Spleen (tissue), 11 donors: Measurements from ENCODE around the gene PTGES2. TPM values are rescaled to one million over a fixed set of nuclear protein-coding genes. Genes with fewer than 3 reads are reported as not detected.
"Not testable (repeated sequence)": the region's sequence is repeated elsewhere in the genome, so short reads cannot be mapped to it uniquely, and the experiment has no call there.

ENCODE experiments used
- DNase-seq: peaks from one replicate; pipeline ENCODE4 v3.0.0-alpha.2; 2020
- H3K27ac ChIP-seq, 8 donors: fragments of 200-600 bp; sonication (generic) in 7 of 8; 1 replicate in 4 of 8; 2 replicates in 4 of 8; pipeline versions ENCODE4 v1.5.0 to v1.8.0; 2016 to 2021; ENCODE audit warnings: inconsistent platforms in 4 of 8, mild to moderate bottlenecking in 4 of 8, moderate library complexity in 1 of 8
- H3K27me3 ChIP-seq, 7 donors: fragments of 200-600 bp; sonication (generic) in 6 of 7; replicated peaks in 1 of 7; 1 replicate in 4 of 7; 2 replicates in 3 of 7; pipeline versions ENCODE4 v1.5.0 to v1.8.0; 2016 to 2021; ENCODE audit warnings: inconsistent platforms in 3 of 7, mild to moderate bottlenecking in 1 of 7
- H3K36me3 ChIP-seq, 6 donors: fragments of 200-600 bp; sonication (generic) in 5 of 6; 1 replicate in 4 of 6; 2 replicates in 2 of 6; pipeline versions ENCODE4 v1.5.0 to v1.8.0; 2016 to 2021; ENCODE audit warnings: inconsistent platforms in 2 of 6
- H3K4me1 ChIP-seq, 6 donors: fragments of 200-600 bp; sonication (generic) in 5 of 6; 1 replicate in 3 of 6; 2 replicates in 3 of 6; pipeline versions ENCODE4 v1.5.0 to v1.8.0; 2016 to 2021; ENCODE audit warnings: inconsistent platforms in 3 of 6
- H3K4me3 ChIP-seq, 8 donors: fragments of 200-600 bp; sonication (generic) in 7 of 8; 1 replicate in 4 of 8; 2 replicates in 4 of 8; pipeline versions ENCODE4 v1.5.0 to v1.8.0; 2016 to 2021; ENCODE audit warnings: inconsistent platforms in 4 of 8, mild to moderate bottlenecking in 4 of 8, moderate library complexity in 2 of 8
- H3K9me3 ChIP-seq, 8 donors: fragments of 200-600 bp; sonication (generic) in 7 of 8; 1 replicate in 4 of 8; 2 replicates in 4 of 8; pipeline versions ENCODE4 v1.5.0 to v1.8.0; 2016 to 2021; ENCODE audit warnings: inconsistent platforms in 4 of 8
- POLR2A ChIP-seq, 3 donors: fragments of 450-650 bp; IDR thresholded peaks; one replicate each; pipeline ENCODE4 v1.5.1; 2017; ENCODE audit warnings: antibody characterized with exemption in 3 of 3, mild to moderate bottlenecking in 1 of 3
- POLR2AphosphoS5 ChIP-seq, 3 donors: sonication (generic); formaldehyde crosslinking; IDR thresholded peaks; one replicate each; pipeline ENCODE4 v1.5.1; 2017; ENCODE audit warnings: antibody characterized with exemption in 3 of 3
- WGBS, 5 donors: extraction: QIAGEN DNeasy Blood & Tissue Kit in 3 of 5; methylation state at CpG; one replicate each; pipeline versions ENCODE4 v1.1.5 to v1.1.7; 2013 to 2018; 5-methylcytosine and 5-hydroxymethylcytosine counted together
- intact Hi-C: fragments of 100-400 bp; cut with DNase I; formaldehyde crosslinking; loops from one replicate; pipeline ENCODE4 v1.15.0; 2023; ENCODE audit warnings: low total_unique reads
- polyA plus RNA-seq, 3 donors: library from polyadenylated mRNA; stranded (reverse); fragments of 200-250 nt; gene quantifications; one replicate each; pipeline ENCODE4 v1.2.1, GENCODE V29; 2013
- total RNA-seq, 7 donors: library from RNA; depleted of rRNA in 3 of 7; stranded (reverse); fragments of >200 nt in 3 of 7; fragmentation: NEBNext Ultra II Directional in 4 of 7; extraction: Animal tissue kit (Norgen Biotek cat#: 25700) in 4 of 7; gene quantifications; one replicate each; pipeline versions ENCODE4 v1.1.0 to v1.2.1, GENCODE V29; 2016 to 2021
- TF ChIP-seq, protein P1 (sequence below), 11 experiments: fragments of 200-600 bp in 7 of 11; fragments of 450-650 bp in 4 of 11; sonication (generic) in 4 of 11; IDR thresholded peaks in 8 of 11; conservative IDR thresholded peaks in 3 of 11; 1 replicate in 7 of 11; 2 replicates in 4 of 11; pipeline versions ENCODE4 v1.4.0 to v1.8.0; 2016 to 2021; ENCODE audit warnings: antibody characterized with exemption in 11 of 11, inconsistent platforms in 4 of 11, mild to moderate bottlenecking in 1 of 11
- donor health status: healthy with polysubstance abuse.
- donor health status: DM: no; HTN: no; CAD: no; lungs with moderate emphysema.
- donor health status: DM: no; HTN: no; CAD: no.
- donor health status: Bipolar disorder and iron deficiency.
- donor health status: healthy.
- donor health status: DM: no; HTN: no; CAD: no.
- donor health status: DM: yes; HTN: yes; CAD: no.

Gene PTGES2
- total and polyA plus RNA-seq, 10 donors, result 45.2 to 71.2 (median 56.5) TPM

DNA sequence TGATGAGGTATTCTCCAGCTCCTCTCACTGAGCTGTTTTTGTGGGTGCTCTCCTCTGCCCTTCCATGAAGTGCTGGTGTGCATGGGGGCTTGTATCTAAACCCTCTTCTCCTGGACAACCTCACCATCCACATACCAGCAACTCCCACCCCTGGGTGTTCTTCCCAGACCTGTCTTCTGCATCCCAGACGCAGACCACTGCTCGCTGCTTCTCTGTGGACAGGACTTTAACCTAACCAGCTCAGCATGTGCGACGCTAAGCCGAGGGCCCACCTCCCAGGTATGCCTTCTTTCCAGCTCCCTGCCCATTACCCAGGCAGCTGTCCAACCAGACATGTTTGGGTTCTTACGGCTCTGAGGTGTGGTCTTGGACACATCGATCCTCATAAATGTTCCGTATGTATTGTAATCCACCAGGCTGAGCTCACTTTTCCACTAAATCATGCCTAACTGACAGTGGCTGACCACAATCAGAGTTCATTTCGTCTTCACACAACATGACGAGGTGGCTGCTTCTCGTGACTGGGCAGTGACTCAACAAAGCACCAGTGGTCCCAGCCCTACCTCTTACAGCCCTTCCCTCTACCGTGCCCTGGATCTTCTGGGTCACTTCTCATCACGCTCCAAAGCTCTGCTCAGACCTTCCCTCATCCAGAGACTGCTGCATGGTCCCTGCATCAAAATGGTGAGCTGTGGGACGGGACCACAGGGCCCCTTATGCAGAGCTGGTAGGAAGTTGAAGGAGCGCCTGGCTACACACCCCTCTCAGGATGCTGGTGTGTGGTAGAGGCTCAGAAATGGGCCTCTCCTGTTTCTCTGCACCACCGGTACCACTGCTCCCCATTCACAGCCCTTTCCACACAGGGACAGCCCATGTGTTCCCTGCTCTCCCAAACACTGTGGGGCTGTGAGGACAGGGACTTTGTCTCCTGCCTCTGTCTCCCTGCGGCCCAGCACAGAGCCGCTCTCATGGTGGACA, 9.6 kb upstream of the PTGES2 start:
- DNase-seq, result peak; percentile 54
- Histone ChIP-seq H3K4me3 (no peak overlapping the region), H3K27ac (no peak overlapping the region), H3K4me1 (peaks cover 0 to 4% (median 2%) of the 10 kb centered on the region in 6 donors), H3K36me3 (no peaks in the 10 kb centered on the region), H3K27me3 (peaks cover 0 to 1% (median 0%) of the 10 kb centered on the region in 7 donors), H3K9me3 (no peaks in the 10 kb centered on the region)
- 83 to 93% (median 86%) methylated on average over 16 to 18 of the region's 18 CpGs for WGBS, 5 donors
- intact Hi-C loops, result no loop called here
- TF ChIP-seq POLR2A (IDR thresholded peaks at IDR 0.05), result no peak
- no peak for TF ChIP-seq POLR2AphosphoS5 (IDR thresholded peaks at IDR 0.05)
- TF ChIP-seq, protein P1, sequence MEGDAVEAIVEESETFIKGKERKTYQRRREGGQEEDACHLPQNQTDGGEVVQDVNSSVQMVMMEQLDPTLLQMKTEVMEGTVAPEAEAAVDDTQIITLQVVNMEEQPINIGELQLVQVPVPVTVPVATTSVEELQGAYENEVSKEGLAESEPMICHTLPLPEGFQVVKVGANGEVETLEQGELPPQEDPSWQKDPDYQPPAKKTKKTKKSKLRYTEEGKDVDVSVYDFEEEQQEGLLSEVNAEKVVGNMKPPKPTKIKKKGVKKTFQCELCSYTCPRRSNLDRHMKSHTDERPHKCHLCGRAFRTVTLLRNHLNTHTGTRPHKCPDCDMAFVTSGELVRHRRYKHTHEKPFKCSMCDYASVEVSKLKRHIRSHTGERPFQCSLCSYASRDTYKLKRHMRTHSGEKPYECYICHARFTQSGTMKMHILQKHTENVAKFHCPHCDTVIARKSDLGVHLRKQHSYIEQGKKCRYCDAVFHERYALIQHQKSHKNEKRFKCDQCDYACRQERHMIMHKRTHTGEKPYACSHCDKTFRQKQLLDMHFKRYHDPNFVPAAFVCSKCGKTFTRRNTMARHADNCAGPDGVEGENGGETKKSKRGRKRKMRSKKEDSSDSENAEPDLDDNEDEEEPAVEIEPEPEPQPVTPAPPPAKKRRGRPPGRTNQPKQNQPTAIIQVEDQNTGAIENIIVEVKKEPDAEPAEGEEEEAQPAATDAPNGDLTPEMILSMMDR (IDR thresholded peaks at IDR 0.05 in 8 of 11, conservative IDR thresholded peaks at IDR 0.05 in 3 of 11), result no peak

DNA sequence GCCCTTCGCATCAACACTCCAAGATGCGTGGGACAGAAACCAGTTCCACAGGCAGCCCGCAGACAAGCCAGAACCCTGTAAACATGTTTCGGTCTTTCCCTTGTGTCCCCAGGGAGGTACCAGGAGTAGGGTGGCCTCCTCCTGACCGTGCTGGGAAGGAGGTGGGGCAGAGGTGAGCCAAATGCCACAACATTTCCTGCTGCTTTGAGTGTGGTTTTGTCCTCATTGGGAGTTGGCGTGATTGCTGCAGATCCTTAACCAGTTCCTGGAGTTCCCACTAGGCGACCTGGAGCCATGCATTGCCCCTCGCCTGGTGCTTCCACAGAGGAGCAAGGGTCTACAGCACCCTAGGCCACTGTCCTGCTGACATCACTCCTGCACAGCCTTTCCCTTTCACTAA, 8.0 kb upstream of the PTGES2 start:
- H3K36me3 ChIP-seq, intact Hi-C loops, H3K27ac ChIP-seq, H3K9me3 ChIP-seq, H3K4me1 ChIP-seq, H3K4me3 ChIP-seq: not testable (repeated sequence)
- peak; percentile 63 for DNase-seq
- 62 to 69% (median 67%) methylated on average over 7 to 8 of the region's 8 CpGs for whole genome bisulfite sequencing, 5 donors
- peaks cover 0 to 11% (median 0%) of the 10 kb centered on the region in 7 donors for H3K27me3 ChIP-seq

DNA sequence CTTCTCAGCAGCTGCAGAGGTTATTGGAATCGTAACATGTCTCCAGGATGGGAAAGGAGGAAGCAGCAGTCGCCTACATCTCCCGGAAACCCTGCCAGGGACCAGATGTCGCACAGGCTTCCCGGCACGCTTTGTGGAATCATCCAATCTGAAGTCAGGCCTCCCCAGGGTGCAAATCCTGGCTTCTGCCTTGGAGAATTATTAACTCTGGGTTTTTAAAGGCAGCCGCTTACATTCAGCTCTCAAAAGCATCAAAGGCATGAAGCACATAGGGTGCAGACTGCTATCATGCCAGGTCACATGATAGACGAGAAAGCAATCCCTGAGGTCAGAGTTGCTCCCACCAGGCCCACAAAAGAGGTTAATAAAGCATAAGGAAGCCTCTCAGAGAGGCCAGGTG, 4.6 kb upstream of the PTGES2 start:
- 41 to 69% (median 46%) methylated on average over 8 of the region's 8 CpGs for WGBS, 5 donors
- H3K27ac ChIP-seq, H3K36me3 ChIP-seq, intact Hi-C loops, DNase-seq, H3K4me3 ChIP-seq, H3K9me3 ChIP-seq: not testable (repeated sequence)
- Histone ChIP-seq H3K27me3 (peaks cover 0 to 11% (median 0%) of the 10 kb centered on the region in 7 donors), H3K4me1 (peaks cover 9 to 24% (median 14%) of the 10 kb centered on the region in 6 donors)

DNA sequence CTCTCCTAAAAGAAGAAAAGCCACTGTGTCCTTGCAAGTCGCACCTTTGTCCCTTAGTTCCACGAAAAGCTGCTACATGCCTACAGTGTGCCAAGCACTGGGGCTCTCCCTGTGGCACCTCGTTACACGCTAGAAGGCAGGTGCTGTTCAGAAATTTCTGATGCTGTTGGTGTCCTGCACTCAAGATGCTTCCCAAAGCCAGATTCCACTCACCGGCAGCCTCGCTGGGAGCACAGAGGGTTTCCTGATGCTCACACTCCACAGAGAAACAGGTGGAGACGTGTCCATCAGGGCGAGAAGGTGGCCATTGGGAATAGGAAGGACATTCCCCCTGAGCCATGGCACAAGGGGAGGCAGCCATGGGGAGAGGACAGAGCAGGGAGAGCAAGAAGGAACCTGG, 3.8 kb upstream of the PTGES2 start:
- H3K27me3 ChIP-seq, result peaks cover 0 to 11% (median 0%) of the 10 kb centered on the region in 7 donors
- peaks cover 13 to 32% (median 22%) of the 10 kb centered on the region in 6 donors for H3K4me1 ChIP-seq
- H3K36me3 ChIP-seq, H3K9me3 ChIP-seq, H3K4me3 ChIP-seq, intact Hi-C loops, H3K27ac ChIP-seq, DNase-seq: not testable (repeated sequence)
- WGBS, 5 donors, result 87 to 91% (median 89%) methylated on average over 7 to 8 of the region's 8 CpGs

DNA sequence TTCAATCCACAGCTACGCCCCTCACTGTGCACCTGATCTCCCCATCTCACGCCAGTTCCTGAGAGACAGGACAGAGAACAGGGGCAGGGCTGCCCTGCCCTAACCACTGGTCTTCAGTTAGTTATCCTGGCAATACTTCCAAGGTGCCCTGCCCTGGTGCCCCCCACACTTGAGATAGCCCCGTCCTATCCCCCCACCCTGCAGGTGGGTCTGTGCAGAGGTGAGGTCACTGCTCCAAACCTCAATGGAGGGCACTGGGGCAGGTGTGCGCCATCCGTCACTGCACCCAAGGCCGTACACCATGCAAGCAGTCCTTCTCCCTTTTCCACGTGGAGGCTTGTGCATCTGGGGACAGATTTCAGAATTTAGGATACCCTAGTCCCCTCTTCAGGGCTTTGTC, 3.1 kb upstream of the PTGES2 start:
- peaks cover 0 to 11% (median 0%) of the 10 kb centered on the region in 7 donors for H3K27me3 ChIP-seq
- 56 to 75% (median 63%) methylated on average over 7 of the region's 7 CpGs for WGBS, 5 donors
- H3K4me3 ChIP-seq, intact Hi-C loops, H3K27ac ChIP-seq, H3K36me3 ChIP-seq, H3K9me3 ChIP-seq: not testable (repeated sequence)
- DNase-seq, result peak; percentile 67
- H3K4me1 ChIP-seq, result peaks cover 19 to 39% (median 29%) of the 10 kb centered on the region in 6 donors

DNA sequence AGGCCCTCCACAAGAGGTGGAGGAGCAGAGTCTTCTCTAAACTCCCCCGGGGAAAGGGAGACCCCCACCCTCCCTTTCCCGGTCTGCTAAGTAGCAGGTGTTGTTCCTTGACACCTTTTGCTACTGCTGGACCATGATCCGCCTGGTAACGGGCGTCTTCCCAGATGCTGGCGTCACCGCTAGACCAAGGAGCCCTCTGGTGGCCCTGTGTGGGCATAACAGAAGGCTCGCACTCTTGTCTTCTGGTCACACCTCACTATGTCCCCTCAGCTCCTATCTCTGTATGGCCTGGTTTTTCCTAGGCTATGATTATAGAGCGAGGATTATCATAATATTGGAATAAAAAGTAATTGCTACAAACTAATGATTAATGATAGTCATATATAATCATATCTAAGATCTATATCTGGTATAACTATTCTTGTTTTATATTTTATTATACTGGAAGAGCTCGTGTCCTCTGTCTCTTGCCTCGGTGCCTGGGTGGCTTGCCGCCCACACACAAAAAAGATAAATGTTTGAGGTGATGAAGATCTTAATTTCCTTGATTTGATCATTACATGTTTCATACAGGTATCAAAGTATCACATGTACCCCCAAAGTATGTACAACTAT, 2.6 kb upstream of the PTGES2 start:
- H3K9me3 ChIP-seq, H3K27ac ChIP-seq, intact Hi-C loops, H3K36me3 ChIP-seq: not testable (repeated sequence)
- peak; percentile 86 for DNase-seq
- WGBS, 5 donors, result 25 to 31% (median 28%) methylated on average over 11 to 12 of the region's 12 CpGs
- Histone ChIP-seq H3K27me3 (peaks cover 0 to 11% (median 0%) of the 10 kb centered on the region in 7 donors), H3K4me3 (peak overlapping the region in 1 of 8 donors; percentile 93), H3K4me1 (peaks cover 23 to 45% (median 34%) of the 10 kb centered on the region in 6 donors)
- TF ChIP-seq, protein P1 (IDR thresholded peaks at IDR 0.05 in 8 of 11, conservative IDR thresholded peaks at IDR 0.05 in 3 of 11), result peak in 8 of 11 experiments; percentile 17 to 75 (median 66)
